Adipose tissue (tissue), 3 donors: ENCODE data around the gene PLD6. TPM values are rescaled to one million over a fixed set of nuclear protein-coding genes. Genes with fewer than 3 reads are reported as not detected.
"Not testable (repeated sequence)": the region's sequence is repeated elsewhere in the genome, so short reads cannot be mapped to it uniquely, and the experiment has no call there.

ENCODE experiments used
- H3K27ac ChIP-seq: one replicate; pipeline ENCODE4 v1.5.1; 2013; ENCODE audit warnings: low read depth, low read length
- WGBS, 3 donors: extraction: QIAGEN DNeasy Blood & Tissue Kit; methylation state at CpG; one replicate each; pipeline ENCODE4 v1.1.7; 2013; 5-methylcytosine and 5-hydroxymethylcytosine counted together
- polyA plus RNA-seq, 3 donors: library from polyadenylated mRNA; stranded (reverse); fragments of 200-250 nt; gene quantifications; one replicate each; pipeline ENCODE4 v1.2.3, GENCODE V29; 2013
- donor health status: healthy with polysubstance abuse.
- donor health status: Bipolar disorder and iron deficiency.
- donor health status: healthy.

PLD6 gene
- polyA plus RNA-seq, 3 donors = 3.3 to 6.8 (median 3.6) TPM

DNA sequence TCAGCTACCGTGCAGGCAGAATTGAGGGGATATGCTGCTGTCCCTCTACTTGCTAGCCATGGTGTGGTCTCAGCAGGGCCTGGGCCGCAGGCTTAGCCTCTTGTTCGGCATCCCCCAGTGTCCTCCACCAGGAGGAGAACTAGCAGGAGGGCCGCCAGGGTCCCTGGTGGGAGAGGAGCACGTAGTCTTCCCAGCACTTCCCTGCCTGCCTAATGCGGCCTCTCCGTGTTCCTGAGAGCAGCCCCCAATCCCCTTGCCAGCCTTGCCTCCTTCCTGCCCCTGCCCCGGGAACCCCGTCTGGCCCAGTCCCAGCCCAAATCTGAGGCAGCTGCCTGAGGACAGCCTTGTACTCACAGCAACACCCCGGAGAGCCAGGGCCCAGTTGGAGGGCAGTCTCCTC lies 38.1 kb downstream of the PLD6 start:
- 87 to 95% (median 93%) methylated on average over 9 to 10 of the region's 10 CpGs for WGBS, 3 donors
- no peak overlapping the region for H3K27ac ChIP-seq

DNA sequence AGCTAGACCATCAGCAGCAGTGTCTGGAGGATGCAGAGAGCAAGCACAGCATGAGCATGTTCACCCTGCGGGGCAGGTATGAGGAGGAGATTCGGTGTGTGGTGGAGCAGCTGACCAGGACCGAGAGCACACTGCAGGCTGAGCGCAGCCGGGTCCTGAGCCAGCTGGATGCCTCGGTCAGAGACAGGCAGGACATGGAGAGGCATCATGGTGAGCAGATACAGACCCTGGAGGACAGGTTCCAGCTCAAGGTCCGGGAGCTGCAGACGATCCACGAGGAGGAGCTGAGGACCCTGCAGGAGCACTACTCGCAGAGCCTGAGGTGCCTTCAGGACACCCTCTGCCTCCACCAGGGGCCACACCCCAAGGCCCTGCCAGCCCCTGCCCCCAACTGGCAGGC lies 38.8 kb downstream of the PLD6 start:
- WGBS, 3 donors = 92 to 94% (median 94%) methylated on average over 10 of the region's 10 CpGs
- H3K27ac ChIP-seq = no peak overlapping the region

DNA sequence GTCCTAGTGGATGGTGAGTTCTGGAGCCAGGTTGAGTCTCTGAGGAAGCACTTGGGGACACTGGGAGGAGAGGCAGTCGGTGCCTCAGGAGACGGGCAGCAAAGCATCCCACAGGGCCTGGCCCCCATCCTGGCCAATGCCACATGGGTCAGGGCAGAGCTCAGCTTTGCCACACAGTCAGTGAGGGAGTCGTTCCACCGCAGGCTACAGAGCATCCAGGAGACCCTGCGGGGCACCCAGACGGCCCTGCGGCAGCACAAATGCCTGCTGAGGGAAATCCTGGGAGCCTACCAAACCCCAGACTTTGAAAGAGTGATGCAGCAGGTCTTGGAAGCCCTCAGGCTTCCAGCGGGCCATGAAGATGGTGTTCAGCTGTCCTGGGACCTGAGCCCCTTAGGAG lies 39.7 kb downstream of the PLD6 start:
- WGBS, 3 donors = 89 to 92% (median 91%) methylated on average over 8 of the region's 8 CpGs

DNA sequence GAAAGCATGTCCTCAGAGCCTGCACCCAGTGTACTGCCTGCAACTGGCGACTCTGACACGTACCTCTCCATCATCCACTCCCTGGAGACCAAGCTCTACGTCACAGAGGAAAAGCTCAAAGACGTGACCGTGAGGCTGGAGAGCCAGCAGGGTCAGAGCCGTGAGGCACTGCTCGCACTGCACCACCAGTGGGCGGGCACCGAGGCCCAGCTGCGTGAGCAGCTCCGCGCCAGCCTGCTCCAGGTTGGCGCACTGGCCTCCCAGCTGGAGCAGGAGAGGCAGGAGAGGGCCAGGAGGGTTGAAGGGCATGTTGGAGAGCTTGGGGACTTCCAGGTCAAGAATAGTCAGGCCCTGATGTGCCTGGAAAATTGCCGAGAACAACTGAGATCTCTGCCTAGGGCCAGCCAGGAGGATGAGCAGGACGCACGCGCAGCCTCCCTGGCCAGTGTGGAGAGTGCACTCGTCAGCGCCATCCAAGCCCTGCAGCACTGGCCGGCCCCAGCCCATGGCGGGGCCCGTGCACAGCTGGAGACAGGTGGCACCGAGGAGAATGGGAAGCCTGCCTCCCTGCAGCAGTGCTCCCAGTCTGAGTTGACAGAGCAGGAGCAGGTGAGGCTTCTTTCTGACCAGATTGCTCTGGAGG lies 40.3 kb downstream of the PLD6 start:
- H3K27ac ChIP-seq = no peak overlapping the region
- WGBS, 3 donors = 89 to 95% (median 94%) methylated on average over 23 of the region's 23 CpGs

More for the DNA sequence above, 39.7 kb downstream of the PLD6 start:
- H3K27ac ChIP-seq = no peak overlapping the region

DNA sequence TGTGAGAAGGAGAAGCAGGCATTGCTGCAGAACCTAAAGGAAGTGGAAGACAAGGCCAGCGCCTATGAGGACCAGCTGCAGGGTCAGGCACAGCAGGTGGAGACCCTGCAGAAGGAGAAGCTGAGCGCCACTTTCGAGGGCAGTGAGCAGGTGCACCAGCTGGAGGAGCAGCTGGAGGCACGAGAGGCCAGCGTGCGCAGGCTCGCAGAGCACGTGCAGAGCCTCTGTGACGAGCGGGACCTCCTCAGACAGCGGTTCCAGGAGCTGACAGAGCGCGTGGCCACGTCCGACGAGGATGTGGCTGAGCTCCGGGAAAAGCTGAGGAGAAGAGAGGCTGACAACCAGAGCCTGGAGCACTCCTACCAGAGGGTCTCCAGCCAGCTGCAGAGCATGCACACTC lies 41.5 kb downstream of the PLD6 start:
- H3K27ac ChIP-seq = no peak overlapping the region
- 92 to 97% (median 94%) methylated on average over 17 of the region's 17 CpGs for WGBS, 3 donors

DNA sequence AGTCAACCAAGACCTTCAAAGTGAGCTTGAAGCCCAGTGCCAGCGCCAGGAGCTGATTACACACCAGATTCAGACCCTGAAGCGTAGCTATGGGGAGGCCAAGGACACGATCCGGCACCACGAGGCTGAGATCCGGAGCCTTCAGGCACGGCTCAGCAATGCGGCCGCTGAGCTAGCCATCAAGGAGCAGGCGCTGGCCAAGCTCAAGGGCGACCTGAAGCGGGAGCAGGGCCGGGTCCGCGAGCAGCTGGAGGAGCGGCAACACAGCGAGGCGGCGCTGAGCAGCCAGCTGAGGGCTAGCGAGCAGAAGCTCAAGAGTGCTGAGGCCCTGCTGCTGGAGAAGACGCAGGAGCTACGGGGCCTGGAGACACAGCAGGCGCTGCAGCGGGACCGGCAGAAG lies 42.0 kb downstream of the PLD6 start:
- 93 to 95% (median 94%) methylated on average over 25 of the region's 25 CpGs for WGBS, 3 donors
- H3K27ac ChIP-seq = no peak overlapping the region

DNA sequence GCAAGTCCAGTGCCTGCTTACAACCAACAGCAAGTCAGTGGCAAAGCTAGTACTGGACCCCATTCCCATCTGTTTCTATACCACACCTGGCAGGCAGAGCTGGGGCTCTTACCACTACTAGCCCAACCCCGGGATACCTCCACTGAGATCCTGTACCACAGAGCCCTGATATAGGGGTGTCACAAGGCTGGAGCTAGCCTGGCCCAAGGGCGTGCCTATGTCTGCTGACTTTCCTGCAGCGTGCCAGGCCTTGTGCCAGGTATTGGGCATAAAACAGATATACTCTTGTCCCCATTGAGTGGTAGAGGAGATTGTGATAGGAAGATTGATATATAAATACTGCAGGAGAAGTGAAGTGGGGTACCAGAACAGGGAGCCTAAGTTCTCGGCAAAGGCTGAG lies 44.4 kb downstream of the PLD6 start:
- WGBS, 3 donors = 89 to 94% (median 93%) methylated on average over 4 of the region's 4 CpGs
- no peak overlapping the region for H3K27ac ChIP-seq

DNA sequence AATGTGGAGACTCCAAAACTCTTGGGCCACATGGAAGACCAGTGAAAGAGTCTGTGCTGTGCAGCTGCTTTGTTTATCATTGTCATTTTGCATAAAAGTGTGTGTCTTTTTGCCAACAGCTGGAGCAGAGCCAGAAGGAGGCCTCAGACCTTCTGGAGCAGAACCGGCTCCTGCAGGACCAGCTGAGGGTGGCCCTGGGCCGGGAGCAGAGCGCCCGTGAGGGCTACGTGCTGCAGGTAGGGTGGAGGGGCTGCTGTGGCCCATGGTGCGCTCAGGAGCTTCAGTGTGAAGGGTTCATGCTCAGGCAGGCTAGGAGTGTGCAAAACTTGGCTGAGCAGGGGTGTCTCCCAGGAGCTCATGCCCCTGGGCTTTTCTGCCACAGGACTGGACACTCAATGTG lies 45.0 kb downstream of the PLD6 start:
- WGBS, 3 donors = 86 to 91% (median 89%) methylated on average over 6 of the region's 6 CpGs
- no peak overlapping the region for H3K27ac ChIP-seq

DNA sequence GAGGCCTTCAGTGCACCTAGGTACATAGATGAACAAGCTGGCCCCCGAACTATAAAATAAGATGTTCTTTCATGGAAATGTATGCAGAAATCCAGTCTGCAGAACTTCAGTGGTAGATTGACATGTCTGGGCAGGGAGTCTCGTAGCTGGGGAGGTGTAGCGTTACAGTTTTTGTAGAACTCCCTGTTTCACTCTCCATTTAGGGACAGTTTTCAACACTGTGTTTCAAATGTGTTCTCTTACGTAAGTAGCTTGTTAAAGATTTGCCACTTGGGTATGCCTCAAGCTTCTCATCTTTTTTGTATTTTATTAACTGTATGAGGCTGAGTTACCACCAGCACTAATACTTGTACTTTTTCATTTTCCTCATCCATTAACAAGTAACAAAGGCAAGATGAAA lies 46.6 kb downstream of the PLD6 start:
- 92 to 97% (median 94%) methylated on average over 4 of the region's 4 CpGs for WGBS, 3 donors
- no peak overlapping the region for H3K27ac ChIP-seq

DNA sequence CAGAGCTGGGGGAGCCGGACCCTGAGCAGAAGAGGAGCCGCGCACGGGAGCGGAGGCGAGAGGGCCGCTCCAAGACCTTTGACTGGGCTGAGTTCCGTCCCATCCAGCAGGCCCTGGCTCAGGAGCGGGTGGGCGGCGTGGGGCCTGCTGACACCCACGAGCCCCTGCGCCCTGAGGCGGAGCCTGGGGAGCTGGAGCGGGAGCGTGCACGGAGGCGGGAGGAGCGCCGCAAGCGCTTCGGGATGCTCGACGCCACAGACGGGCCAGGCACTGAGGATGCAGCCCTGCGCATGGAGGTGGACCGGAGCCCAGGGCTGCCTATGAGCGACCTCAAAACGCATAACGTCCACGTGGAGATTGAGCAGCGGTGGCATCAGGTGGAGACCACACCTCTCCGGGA lies 47.6 kb downstream of the PLD6 start:
- not testable (repeated sequence) for H3K27ac ChIP-seq
- 92 to 96% (median 96%) methylated on average over 32 to 33 of the region's 33 CpGs for WGBS, 3 donors

DNA sequence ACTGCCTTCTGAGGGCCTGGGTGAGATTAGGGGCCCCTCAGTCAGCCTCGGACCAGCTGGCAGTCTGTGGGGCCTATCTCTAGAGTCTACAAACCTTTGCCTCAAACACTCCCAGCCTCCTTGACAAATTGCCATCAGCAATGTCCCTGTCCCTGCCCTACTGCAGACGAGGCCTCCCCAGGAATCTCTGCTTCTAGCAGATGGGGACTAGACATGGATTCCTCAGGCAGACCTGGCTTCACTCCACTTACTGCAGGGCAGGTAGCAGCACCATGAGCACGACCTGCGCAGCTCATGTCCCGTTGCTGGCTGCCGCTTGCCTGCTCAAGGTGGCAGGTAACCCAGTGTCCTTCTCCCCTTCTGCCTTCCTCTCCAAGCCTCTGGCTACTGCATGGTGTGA lies 49.1 kb downstream of the PLD6 start:
- WGBS, 3 donors = 86 to 91% (median 90%) methylated on average over 6 of the region's 6 CpGs
- H3K27ac ChIP-seq = no peak overlapping the region

DNA sequence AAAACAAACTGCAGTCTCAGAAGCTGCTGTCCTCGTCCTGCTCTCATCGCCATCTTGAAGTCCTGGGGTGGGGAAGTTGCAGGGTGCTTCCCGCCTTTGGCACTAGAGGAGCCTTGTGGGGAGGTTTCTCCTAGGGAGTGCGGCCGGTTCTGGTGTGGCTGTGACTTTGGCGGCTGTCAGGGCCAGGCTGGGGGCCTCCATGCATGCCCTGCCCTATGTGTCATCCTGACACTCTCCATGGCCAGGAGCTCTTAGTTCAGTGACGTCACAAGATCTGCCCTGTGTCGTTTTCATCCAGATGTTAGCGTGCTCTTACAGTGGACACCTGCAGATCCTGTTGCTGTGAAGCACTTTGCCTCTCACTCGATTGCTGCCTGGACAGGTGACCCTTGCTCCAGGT lies 49.6 kb downstream of the PLD6 start:
- 74 to 87% (median 81%) methylated on average over 10 of the region's 10 CpGs for WGBS, 3 donors

DNA sequence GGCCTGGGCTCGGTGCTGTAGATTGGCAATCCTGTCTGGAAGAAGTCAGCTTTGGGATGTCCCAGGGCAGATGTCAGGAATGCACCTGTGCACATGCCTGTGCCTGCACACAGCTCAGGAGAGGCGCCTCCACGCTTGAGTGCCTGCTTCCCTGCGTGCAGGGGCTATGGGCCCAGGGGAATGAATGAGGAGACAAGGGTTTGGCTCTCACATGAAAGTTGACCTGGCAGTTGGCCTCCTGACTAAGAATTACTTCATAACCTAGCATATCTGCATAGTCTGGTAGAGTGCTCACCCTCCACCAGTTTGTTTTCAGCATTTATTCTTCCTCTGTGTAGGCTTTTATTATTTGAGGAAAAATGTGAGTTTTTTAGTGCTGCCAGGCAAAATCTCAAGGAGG lies 50.0 kb downstream of the PLD6 start:
- no peak overlapping the region for H3K27ac ChIP-seq
- WGBS, 3 donors = 68 to 88% (median 70%) methylated on average over 4 of the region's 4 CpGs

More for the DNA sequence above, 49.6 kb downstream of the PLD6 start:
- no peak overlapping the region for H3K27ac ChIP-seq

DNA sequence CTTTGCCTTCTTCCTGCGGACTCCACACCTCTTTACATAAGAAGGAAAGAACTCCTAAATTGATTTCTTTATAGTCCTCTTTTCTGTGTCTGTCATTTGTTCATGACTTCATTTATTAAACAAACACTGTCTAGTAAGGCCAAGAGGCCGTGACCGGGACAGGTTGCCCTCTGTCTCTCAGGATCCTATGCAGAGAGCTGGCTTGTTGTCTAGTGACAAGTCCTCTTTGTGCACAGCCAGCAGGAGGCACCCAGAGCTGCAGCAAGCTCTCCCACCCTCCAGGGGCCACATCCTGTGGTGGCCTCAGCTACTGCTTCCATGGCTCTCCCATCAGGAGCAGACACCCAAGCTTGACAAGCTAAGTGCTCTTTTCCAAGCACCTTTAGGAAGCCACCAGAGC lies 50.6 kb downstream of the PLD6 start:
- 93 to 96% (median 93%) methylated on average over 3 of the region's 3 CpGs for WGBS, 3 donors
- H3K27ac ChIP-seq = no peak overlapping the region

DNA sequence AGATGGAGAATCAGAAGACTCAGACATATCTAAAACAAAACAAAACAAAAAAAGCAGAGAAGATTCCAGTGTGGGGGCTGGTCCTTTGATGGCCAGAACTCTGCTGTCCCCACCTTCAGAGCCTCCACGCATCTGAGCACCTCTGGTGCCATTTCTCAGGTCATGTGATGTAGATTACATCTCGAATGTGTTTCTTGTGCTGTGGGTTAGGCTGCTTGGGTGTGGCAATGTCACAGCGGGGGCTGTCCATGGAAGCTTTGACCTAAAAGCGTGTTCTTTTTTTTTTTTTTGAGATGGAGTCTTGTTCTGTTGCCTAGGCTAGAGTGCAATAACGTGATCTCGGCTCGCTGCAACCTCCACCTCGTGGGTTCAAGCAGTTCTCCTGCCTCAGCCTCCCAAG lies 51.2 kb downstream of the PLD6 start:
- H3K27ac ChIP-seq = no peak overlapping the region
- WGBS, 3 donors = 87 to 92% (median 89%) methylated on average over 8 of the region's 8 CpGs

DNA sequence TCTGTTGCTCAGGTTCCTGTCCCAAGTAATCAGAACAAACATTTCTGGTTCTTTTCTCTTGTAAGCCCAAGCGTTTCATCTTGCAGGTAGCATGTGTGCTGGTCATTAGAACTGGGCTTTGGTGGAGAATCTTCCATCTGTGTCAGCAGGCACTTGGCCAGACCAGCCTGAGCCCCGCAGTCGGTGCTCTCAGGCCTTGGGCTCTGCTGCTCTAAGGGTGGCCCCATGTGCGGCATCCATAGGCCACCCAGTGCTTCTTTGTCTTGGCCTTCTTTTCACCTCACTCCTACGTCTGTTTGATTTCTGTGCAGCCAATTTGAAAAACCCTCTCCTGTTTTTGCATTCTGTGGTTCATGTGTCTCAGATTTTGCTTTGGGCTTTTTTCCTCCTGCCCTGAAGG lies 51.6 kb downstream of the PLD6 start:
- WGBS, 3 donors = 88 to 91% (median 90%) methylated on average over 5 of the region's 5 CpGs
- H3K27ac ChIP-seq = no peak overlapping the region

DNA sequence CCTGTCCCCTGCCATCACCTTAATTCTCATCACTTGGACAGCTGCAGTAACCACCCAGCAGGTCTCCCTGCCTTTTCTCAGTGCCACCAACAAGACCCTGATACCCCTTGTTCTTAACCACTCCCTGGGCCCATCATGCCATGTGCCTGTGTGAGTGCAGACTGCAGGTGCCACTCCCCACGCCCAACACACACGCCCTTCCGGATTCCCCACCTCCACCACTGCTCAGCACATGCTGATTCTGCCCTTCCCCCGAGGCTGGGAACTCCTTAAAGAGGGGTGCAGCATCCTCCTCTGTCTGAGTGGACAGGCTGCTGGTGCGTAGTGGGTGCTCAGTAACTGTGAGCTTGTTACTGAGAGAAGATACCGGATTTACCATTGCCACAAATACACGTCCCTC lies 52.4 kb downstream of the PLD6 start:
- H3K27ac ChIP-seq = no peak overlapping the region
- WGBS, 3 donors = 79 to 87% (median 82%) methylated on average over 7 of the region's 7 CpGs

DNA sequence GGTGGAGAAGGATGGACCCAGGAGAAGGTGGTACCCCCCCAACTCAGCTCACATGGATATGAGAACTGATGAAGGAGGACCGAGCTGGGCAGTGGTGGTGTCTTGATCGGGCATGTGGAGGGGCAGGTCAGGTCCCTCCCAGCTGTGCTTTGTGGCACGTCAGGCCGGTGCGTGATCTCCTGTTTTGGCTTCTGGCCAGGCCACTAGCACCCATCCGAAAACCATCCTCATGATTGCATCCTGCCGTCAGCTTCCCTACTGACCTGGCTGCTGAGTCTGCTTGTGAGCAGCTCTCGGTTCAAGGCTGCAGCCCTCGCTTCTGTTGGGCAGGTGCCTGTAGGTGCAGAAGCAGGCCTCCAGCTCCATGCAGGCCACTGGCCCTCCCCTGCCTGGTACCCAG lies 53.1 kb downstream of the PLD6 start:
- no peak overlapping the region for H3K27ac ChIP-seq
- 83 to 91% (median 83%) methylated on average over 9 of the region's 9 CpGs for WGBS, 3 donors

DNA sequence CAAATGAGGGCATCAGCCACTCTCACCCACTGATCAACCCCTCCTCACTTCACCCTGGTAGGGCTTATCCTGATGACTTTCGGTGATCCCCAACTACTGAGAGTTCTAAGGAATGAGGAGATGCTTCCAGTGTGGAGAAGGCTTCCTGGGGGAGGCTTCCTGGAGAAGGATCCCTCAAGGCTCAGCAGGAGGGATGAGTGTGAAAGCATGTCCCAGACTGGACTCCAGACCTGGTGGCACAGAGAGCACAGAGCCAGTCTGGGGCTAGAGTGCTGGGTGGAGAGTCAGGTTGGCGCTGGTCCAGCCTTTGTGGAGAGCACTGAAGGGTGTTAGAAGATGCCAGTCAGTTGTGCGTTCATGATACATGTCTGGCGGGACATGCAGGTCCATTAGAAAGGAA lies 53.7 kb downstream of the PLD6 start:
- H3K27ac ChIP-seq = no peak overlapping the region
- 83 to 86% (median 84%) methylated on average over 4 of the region's 4 CpGs for WGBS, 3 donors

DNA sequence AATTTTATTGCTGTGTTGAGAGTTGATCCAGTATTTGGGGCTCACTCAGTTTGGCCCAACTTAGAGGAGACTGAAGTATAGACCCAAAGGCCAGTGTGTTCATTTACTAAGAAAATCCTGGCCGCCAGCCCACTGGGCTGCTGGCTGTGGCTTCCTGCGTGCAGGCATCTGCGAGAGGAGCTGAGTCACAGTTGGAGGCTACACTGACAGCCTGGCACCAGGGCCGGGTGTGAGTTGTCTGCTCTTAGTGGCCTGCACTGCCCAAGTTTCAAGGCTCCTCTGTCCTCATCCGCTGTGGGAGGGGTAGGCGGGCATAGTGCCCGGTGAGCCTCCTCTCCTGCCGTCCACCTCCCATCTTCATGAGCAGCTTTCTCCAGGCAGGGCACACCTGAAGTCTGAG lies 54.2 kb downstream of the PLD6 start:
- 33 to 58% (median 34%) methylated on average over 8 of the region's 8 CpGs for WGBS, 3 donors

DNA sequence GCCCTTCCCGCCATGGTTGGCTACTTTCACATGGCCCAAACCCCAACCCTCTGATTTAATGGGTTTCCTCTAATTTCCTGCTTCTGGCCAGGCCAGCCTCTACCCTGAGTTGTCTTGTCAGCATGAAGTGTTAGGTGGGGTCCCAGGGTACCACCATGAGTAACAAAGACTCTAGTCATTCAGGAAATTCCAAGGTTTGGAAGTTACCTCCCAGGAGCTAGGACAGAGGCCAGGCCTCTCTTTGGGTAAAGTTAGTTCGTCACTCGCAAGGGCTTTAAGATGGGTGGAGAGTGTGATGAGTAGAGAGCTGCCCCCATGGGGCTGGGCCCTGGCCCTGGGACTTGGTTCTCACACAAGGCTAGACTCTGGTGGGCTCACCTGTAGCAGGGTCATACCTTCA lies 54.6 kb downstream of the PLD6 start:
- H3K27ac ChIP-seq = no peak overlapping the region
- 75 to 94% (median 82%) methylated on average over 3 of the region's 3 CpGs for WGBS, 3 donors

More for the DNA sequence above, 54.2 kb downstream of the PLD6 start:
- no peak overlapping the region for H3K27ac ChIP-seq
